HG03060 (cell line): ENCODE results near the gene SCNN1B.
"Not testable (repeated sequence)": the region's sequence is repeated elsewhere in the genome, so short reads cannot be mapped to it uniquely, and the experiment has no call there.

Experiments
- ATAC-seq: cut with Tn5 transposase; IDR thresholded peaks from one replicate; pipeline ENCODE4 v1.9.1; 2021; ENCODE audit warnings: low read depth, moderate number of reproducible peaks; ENCODE audit not compliant: unreplicated experiment

Gene SCNN1B

DNA sequence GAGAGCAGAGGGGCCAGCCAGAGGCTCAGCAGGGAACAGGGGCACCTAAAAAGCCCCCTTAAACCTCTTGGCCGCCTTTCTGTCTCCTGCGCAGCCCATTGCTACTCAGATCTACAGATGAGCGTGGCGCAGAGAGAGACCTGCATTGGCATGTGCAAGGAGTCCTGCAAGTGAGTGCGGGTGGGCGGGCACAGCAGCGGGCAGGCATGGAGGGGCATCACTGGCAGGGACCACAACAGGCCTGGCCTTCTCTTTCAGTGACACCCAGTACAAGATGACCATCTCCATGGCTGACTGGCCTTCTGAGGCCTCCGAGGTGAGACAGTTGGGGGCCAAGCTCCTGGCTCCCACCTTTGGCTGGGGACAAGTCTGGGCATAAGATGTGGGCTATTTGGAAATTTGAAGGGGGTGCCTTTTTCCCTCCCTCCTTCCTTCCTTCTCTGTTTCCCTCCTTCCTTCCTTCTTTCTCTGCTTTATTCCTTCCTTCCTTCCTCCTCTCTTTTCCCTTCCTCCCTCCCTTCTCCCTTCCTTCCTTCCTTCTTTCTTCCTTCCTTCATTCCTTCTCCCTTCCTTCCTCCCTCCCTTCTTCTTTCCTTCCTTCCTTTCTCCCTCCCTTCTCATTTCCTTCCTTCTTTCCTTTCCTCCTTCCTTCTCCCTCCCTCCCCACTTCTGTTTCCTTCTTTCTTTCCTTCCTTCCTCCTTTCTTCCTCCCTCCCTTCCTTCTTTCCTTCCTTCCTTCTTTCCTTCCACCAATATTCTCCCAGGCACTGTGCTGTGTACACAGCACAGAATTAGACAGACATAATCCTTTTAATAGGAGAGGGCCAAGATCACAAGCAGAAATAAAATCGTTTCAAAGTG, 75.2 kb downstream of the SCNN1B start:
- no peak for ATAC-seq

DNA sequence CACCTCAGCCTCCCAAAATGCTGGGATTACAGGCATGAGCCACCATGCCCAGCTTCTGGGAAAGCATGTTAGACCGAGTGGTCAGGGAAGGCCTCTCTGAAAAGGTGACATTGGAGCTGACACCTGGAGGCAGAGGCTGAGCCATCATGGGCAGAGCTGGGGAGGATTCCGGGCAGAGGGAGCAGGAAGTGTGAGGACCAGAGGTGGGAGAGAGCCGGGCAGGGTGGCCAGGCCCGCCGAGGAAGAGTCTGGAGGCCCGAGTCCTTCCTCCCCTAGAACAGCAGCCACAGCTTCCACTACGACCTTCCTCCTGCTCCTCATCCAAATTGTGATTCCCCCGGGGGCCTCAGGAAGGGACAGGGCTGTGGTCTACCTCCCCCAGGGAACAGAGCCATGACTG, 76.2 kb downstream of the SCNN1B start:
- no peak for ATAC-seq

DNA sequence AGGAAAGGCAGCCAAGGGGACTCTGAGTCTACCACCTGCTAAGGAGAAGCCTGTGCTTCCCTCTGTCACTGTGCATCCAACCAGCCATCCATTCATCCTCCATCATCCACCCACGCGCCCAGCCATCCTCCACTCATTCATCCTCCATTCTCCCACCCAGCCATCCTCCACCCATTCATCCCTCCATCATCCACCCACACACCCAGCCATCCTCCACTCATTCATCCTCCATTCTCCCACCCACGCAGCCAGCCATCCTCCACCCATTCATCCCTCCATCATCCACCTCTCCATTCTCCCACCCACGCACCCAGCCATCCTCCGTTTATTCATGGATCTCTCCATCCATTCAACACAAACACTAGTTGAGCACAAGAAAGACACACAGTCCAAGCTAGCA, 76.8 kb downstream of the SCNN1B start:
- ATAC-seq = no peak

DNA sequence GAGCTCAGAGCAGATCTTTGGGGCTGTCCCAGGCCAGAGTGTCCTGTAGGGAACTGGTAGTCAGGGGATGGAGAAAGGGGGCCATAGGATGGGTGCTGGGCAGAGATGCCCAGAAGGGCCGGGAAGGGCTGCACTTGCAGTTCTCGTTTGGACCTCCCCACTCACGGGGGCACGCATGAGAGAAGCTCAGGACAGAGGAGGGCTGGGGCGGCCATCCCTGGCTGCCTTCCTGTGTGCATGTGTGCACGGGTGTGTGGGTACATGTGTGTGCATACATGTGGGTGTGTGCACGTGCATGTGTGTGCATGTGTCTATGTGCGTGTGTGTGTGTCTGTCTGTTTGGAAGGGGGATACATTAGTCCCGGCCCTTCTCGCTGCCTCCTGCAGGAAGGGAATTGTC, 77.6 kb downstream of the SCNN1B start:
- ATAC-seq = no peak

DNA sequence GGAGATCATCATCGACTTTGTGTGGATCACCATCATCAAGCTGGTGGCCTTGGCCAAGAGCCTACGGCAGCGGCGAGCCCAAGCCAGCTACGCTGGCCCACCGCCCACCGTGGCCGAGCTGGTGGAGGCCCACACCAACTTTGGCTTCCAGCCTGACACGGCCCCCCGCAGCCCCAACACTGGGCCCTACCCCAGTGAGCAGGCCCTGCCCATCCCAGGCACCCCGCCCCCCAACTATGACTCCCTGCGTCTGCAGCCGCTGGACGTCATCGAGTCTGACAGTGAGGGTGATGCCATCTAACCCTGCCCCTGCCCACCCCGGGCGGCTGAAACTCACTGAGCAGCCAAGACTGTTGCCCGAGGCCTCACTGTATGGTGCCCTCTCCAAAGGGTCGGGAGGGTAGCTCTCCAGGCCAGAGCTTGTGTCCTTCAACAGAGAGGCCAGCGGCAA, 78.4 kb downstream of the SCNN1B start:
- ATAC-seq = no peak

DNA sequence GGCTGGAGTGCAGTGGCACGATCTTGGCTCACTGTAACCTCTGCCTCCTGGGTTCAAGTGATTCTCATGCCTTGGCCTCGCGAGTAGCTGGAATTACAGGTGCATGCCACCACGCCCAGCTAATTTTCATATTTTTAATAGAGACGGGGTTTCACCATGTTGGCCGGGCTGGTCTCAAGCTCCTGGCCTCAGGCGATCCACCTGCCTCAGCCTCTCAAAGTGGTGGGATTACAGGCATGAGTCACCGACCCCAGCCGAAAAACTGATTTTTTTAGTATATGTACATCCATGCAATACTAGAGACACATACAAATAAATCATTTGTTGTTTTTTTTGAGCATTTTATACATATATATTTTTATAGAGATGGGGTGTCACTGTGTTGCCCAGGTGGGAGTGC, 79.6 kb downstream of the SCNN1B start:
- not testable (repeated sequence) for ATAC-seq

DNA sequence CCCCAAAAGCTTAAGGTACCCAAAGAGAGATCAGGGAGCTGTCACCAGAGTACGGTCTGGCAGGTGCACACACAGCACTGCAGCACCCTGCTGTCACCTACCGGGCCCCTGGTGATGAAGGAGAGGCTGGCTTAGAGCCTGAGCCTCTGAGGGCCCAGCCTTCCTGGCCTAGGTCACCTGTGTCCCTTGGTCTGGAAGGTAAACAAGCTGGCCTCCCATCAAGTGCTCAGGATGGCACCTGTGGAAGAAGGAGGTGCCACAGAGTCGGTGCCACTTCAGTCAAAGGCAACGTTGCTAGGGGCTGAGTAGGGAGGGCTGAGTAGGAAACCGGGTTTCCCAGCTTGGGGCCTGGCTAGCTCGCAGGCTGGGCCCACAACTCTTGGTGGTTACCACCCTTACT, 80.2 kb downstream of the SCNN1B start:
- no peak for ATAC-seq

DNA sequence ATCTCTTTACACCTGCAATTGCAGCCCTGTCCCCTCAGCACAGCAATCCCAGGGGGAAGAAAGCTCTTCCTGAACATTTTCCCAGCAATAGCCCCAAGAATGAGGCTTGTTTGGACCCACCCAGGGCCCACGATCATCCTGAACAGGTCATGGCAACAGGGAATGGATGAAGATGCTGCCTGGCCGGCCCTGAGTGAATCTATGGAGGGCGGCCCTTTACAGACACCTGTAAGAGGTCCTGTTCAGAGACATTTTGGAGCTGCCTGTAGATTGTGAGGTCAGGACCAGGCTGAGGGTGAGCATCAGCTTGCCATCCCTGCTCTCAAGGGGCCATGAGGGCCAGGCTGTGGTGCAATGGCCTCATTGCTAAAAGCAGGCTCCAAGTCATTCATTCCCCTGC, 81.8 kb downstream of the SCNN1B start:
- no peak for ATAC-seq

DNA sequence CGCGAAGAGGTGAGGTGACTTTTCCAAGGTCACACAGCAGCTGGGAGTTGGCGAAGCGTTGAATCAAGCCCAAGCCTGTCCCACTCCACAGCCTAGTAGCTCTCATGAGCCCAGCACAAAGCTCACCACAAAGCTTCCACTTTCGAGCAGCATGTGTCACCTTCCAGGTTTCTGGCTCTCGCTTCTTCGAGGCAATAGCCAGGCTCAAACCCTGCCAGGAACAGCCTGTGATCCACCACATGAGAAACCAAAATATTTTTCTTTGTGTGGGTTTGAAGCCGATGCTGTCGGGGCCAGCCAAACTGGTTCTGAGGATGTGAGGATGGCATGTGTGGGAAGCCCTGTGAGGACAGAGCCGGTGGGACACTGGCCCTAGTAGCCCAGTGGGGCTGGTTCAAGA, 82.8 kb downstream of the SCNN1B start:
- no peak for ATAC-seq

DNA sequence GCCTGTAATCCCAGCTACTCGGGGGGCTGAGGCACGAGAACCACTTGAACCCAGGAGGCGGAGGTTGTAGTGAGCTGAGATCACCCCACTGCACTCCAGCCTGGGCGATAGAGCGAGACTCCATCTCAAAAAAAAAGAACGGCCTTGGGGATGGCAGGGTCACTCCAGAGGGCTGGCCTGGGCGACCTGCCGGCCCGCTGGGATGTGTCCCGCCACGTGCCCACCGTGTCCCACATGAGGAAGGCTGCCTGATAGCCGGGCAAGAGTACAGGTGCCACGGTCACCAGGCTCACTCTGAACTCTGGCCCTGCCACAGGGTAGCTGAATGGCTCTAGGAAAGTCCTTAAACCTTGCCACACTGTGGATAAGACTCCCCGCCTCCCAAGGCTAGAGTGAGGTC, 83.3 kb downstream of the SCNN1B start:
- ATAC-seq = no peak

DNA sequence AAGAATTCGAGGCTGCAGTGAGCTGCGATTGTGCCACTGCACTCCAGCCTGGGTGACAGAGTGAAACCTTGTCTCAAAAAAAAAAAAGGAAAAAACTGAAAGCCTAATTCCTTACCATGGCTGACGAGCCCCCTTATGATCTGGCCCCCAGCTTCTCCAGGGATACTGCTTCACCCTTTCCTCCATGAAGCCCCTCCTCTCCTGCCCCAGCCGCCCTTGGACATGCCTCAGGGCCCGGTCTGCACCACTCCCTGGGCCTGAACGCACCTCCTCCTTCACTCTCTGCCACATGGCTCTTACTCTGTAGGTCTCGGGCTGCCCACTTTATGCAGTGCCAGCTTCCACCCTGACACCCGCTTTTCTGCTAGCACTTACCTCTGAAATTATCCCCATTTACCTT, 85.6 kb downstream of the SCNN1B start:
- no peak for ATAC-seq

DNA sequence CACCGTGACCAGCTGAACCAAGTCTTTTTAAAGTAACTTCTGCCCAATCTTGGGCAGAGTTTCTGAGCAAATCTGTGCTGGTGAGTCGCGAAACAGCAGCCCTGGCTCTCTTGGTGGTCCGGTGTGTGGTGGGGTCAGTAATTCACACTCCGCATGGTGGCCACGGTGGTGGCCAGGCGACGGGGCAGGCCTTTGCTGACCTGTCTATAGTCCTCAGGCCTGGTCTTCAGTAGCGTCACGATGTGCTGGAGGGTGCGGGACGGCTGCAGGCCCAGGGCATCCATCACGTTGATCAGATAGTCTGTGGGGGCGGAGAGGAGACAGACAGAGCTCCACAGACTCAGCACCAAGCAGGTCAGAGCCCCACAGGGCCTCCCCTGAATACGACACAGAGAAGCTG, 86.7 kb downstream of the SCNN1B start:
- no peak for ATAC-seq

DNA sequence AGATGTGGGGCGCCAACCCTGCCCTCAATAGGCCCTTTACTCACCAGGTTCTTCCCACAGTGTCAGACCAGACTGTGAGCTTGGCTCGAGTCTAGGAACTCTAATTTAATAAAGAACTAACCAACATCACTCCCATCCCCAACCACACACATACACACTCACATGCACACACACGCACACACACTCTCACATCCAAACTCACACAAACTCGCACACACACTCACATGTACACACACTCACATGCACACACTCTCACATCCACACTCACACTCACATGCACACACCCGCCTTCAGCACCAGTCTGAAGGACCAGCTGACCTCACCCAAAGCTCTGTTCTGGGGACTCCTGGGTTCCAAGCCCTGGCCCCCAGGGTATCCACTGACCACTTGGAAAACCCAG, 87.1 kb downstream of the SCNN1B start:
- no peak for ATAC-seq

DNA sequence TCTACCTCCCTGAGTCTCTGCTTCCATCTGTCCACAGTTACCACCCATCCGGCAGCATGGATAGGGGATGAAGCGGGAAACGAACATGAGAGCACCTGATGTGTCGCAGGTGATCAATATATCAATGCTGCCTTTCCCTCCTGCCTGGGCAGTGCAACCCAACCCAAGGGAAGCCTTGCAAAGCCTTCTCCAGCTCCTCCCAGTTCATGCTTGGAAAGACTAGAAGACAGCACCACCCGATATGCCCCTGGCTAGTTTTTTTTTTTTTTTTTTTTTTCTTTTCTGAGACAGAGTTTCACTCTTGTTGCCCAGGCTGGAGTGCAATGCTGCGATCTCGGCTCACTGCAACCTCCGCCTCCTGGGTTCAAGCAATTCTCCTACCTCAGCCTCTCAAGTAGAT, 87.8 kb downstream of the SCNN1B start:
- not testable (repeated sequence) for ATAC-seq

DNA sequence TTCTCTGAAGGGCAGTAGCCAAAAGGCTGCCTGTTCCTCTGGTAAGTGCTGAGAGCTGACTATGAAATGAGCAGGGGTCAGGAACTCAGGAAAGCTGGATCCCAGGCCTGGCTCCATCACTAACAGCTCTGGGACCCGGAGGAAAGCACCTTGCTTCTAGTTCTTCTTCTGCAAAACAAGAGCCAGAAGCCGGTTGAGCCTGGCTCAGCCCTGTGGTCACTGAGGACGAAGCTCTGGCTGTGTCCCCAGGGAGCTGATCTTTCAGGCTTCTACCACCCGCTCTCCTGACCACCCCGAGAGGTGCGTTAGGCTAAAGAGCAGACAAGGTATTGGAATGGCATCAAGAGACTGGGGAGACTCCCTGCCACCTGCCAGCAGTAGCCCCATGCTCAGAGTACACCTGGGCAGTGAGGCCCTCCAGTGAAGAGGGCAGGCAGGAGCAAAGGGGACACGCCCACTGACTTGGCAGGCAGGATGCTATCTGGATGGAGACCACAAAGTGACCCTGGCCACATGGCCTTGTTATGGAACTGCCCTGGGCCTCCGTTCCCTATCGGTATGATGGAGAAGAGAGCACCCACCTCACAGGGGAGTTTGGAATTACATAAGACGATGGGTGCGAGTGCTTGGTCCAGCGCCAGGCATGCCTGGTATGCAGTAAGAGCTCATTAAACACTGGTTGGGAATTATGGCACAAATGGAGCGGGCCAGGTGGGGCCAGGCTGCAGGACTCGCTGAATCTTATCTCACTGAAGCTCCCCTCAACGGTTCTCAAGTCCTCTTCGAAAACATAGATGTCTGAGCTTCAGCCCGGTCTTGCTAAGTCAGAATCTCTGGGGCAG, 89.5 kb downstream of the SCNN1B start:
- no peak for ATAC-seq

DNA sequence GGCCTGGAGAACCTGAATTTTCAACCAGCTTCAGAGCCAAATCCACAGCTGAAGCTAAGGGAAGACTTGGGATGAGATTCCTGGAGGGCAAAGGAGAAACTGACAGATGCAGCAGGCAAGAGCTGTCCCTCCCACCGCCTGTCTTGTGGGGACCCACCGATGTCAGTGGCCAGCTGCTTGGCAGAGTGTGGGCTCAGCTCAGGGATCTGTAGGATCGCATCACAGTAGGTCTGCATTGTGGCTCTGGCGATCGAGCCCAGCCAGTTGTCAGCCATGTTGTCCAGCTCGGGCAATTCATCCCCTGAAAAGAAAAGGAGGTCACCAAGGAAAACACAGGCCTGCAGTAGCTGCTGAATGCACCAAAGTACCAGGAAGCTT, 90.1 kb downstream of the SCNN1B start:
- ATAC-seq = no peak

DNA sequence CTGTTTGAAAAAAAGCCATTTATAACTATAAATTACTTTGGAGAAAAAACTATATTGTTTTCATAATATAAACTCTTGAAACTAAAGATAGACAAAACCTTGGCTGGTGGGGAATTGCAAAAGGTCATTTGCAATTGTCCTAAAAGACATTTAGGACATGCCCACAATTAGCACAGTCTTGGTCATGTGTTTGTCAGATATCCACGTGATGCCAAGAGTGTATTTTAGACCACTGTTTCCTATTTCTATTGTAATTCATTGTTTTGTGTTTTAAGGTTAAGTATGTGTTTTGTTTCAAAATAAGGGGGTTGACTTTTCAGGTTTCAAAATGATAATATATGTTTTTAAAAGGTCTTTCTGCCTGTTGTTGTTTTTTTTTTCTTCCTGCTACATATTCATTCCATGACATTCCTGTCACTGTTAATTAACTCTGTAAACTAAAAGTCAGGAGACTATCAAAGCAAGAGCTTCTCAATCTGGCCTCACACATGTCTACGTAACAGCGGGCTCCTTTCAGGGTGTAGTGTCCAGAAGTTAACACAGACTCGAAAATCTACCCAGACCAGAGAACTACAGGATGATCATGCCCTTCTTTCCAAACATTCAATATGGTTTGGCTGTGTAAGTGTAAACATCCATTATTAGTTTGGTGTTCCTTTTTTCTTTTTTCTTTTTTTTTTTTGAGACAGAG, 92.2 kb downstream of the SCNN1B start:
- ATAC-seq = no peak

DNA sequence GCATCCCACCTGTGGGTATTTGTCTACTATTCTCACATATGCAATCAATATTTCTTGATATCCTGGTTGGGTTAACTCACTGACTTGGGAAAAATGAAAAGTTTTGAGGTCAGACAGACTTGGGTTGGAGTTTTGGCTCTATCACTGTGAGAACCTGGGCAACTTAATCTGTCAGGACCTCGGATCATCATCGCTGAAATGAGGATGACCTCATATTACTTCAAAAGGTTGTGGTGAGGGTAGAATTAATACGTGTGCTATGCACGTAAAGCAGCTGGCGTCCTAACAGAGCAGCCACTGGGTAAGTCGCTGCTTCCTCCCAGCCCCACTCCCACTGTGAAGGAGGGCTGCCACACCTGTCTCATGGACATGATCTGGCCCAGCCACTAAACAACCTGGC, 93.6 kb downstream of the SCNN1B start:
- no peak for ATAC-seq

DNA sequence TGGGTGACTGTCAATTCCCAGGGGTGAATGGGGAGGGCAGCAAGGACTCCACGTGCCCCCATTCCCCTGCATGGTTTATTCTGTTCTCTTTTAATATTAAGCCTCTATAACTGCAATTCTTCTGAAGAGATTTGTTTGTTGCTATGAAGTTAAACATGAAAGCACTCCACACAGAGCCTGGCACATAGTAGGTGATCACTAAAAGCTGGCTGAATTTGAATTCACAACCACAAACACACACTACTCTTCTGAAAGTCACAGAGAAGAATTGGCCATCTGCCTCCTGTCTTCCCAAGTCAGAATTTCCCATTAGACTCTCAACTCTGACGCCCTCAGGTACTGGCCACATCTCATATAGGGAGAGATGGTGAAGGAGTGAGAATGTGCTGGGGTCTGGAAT, 95.4 kb downstream of the SCNN1B start:
- ATAC-seq = no peak

DNA sequence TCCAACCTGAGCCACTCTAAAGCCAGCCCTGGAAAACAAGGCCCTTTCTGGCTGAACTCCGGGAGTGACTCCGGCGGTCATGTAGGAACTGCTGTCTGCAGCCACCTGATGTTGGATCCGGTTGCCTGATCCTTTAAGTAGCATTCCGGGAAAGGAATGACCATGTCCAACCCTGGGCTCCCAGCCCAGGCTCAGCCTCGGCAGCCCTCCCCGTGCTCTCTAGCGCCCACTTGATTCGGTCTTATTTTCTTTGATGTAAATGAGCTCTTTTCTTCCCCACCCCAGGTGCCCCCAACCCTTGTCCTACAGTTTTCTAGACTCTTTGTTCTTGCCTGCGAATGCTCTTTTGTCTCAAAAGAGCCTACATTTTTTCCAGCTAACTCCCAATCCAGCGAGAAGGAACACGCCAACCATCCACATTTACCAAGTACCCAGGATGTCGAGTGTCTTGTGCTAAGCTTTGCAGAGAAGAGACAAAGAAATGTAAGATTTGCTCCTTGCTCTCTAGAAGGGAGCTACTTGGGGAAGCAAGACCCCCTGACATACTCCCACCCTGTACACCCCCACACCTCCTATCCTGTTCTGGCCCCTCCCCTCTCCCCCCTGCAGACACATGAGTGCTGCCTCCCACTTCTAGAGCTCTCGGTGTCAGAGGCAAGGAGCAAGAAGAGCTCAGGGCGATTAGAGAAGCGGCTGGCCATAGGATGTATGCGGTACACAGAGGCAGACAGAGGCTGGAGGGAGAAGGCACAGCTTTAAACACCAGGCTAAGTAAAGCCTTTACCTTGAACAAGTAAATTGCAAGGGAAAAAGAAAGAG, 97.1 kb downstream of the SCNN1B start:
- ATAC-seq = no peak
